ENCODE results near the gene SLC35F2.
A peak's percentile ranks its signal among the peaks of the same experiment; 100 is the strongest.
"Not testable (repeated sequence)": the region's sequence is repeated elsewhere in the genome, so short reads cannot be mapped to it uniquely, and the experiment has no call there.

SLC35F2 gene

GRCh38 chr11:107836851-107837250, 21.7 kb downstream of the SLC35F2 start:
- no peak for DNase-seq

- no peak for DNase-seq
Observed at GRCh38 chr11:107834995-107835394, 23.6 kb downstream of the SLC35F2 start.

DNA sequence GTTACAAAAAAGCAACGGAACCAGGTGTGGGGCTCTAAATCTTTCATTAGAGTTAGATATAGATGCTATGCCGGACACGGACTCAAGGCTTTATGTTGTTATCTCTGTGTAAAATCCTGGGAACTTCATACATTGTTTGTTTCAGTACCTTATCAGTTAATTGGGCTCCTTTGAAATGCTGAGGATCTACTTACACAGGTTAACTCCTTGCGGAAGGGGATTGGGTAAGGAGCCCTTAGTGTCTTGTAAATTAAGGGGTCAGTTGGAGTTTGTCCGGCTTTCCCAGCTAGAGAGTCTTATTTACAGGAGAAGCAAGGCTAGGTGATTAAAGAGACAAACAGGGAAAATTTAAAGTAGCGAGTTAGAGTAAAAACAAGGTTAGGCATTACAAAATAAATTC, 24.7 kb downstream of the SLC35F2 start:
- DNase-seq, result not testable (repeated sequence)

DNA sequence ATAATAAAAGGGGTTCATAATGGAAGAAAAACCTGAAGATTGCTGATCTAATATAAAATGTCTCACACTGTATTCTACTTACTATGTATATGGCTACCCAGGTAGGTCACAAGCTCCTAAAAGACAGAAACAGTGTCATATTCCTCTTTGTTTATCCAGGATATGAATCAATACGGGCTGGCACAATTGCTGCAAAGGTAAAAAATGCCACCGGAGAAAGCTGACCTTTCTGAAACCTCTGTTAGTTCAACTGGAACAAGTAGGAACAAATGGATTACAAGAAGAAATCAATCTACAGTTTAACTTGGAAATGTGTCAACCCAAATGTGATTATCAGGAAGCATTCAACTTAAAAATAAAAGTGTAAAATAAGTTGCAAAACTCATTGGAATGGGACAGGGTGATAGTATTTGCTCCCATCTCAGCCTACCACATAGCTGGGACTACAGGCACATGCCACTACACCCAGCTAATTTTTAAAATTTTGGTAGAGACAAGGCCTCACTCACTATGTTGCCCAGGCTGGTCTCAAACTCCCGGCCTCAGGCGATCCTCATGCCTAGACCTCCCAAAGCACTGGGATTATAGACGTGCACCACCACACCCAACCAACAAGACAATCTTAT, 27.6 kb downstream of the SLC35F2 start:
- no peak for DNase-seq

GRCh38 chr11:107827041-107827440, 31.5 kb downstream of the SLC35F2 start:
- no peak for DNase-seq

- DNase-seq, result no peak
Observed at GRCh38 chr11:107825875-107826274, 32.7 kb downstream of the SLC35F2 start.

DNA sequence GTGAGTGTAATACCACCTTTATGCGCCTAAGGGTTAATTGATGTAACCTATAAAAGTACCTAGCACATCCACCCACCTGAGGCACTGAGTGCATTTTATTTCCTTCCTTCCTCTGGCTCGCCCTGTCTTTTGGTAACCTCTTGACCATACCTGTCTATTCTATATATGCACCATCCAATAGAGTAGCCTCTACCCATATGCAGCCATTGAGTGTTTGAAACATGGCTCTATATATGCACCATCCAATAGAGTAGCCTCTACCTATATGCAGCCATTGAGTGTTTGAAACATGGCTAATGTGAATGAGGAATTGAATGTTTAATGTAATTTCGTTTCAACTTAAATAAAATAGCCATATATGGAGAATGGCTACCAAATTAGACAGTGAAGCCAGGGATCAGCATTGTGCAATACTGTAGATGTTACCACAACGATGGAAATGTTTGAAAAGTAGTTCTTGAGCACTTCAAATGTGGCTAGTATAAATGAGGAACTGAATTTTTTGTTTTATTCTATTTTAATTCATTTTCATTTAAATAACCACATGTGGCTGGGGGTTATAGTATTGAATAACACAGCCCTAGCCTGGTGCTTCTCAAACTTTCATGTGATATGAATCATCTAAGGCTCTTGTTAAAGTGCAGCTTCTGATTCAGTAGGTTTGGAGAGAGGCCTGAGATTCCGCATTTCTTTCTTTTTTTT, 33.8 kb downstream of the SLC35F2 start:
- no peak for DNase-seq

- no peak for DNase-seq
Observed at GRCh38 chr11:107821199-107821927, 37.2 kb downstream of the SLC35F2 start.

- DNase-seq, result no peak
Observed at GRCh38 chr11:107819361-107820014, 39.1 kb downstream of the SLC35F2 start.

- DNase-seq, result no peak
Observed at GRCh38 chr11:107818491-107818890, 40.1 kb downstream of the SLC35F2 start.

GRCh38 chr11:107816028-107816427, 42.6 kb downstream of the SLC35F2 start:
- DNase-seq, result no peak

DNA sequence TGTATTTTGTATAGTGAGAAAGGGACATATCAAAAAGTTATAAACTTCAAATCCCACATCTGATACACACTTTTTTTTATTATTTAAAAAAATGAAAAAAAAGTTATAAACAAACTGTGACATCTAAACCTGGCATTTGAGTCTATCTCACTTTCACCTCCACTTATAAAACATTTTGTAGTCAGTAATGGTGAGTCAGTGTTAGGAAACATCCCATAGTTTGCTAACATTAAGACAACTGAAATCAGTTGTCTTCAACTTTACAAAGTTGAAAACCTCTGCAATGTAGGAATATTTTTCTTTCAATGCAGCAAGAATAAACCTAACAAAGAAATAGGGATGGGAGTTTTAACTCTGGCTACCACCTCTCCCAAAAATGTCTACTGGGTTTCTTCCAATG, 47.7 kb downstream of the SLC35F2 start:
- no peak for DNase-seq

- no peak for DNase-seq
Observed at GRCh38 chr11:107808521-107808920, 50.1 kb downstream of the SLC35F2 start.

GRCh38 chr11:107804971-107805370, 53.6 kb downstream of the SLC35F2 start:
- DNase-seq, result no peak

- DNase-seq, result no peak
Observed at GRCh38 chr11:107804211-107804610, 54.4 kb downstream of the SLC35F2 start.

DNA sequence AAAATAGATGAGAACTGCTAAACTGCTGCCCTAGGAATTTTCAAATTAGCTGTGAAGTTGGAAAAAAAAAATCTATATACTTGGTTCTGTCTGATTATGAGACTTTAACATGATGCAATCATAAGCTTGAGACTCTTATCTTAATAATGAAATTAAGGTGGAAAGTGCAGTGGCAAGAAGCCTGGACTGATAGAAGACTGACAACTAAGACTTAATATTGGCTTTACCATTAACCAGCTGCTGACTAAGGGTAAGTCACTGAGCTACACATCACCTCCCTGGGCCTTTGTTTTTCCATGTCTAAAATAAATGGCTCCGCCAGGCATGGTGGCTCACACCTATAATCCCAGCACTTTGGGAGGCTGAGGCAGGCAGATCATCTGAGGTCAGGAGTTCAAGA, 56.9 kb downstream of the SLC35F2 start:
- DNase-seq, result no peak

DNA sequence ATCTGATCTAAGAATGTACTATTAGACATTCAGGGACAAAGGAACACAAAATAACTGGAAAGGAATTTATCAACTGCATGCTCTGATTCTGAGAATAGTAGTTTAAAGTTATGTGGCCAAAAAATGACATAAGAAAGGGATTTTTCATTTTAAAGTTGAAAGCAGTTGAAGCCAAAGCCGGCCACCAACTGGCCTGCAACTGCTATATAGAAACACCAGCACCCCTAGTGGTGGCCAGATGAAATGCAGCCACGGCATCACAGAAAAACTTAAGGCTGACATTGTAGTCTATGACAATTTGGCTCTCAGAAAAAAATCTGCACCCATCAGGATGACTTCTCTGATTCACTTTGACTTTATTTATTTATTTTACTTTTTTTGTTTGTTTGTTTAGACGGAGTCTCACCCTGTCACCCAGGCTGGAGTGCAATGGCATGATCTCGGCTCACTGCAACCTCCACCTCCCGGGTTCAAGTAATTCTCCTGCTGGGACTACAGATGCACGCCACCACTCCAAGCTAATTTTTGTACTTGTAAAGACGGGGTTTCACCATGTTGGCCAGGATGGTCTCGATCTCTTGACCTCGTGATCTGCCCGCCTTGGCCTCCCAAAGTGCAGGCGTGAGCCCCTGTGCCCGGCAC, 59.2 kb downstream of the SLC35F2 start:
- peak; percentile 51 for DNase-seq

DNA sequence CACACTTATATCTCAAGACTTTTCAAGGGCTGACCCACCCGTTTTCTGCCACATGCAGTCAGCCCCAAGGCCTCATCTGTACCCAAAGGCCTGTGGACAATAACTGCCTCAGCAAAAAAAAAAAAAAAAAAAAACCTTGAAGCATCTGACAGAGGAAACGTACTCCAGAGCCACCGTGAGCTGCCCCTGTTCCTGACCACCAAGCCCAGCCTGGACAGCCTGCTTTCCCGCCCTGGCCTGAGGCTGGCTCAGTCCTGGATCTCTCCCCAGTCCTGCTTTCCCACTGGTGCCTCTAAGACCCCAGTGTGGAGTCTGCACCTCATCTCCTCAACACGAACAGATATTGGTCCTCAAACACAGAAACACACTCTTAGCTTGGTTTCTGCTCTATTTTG, 66.5 kb downstream of the SLC35F2 start:
- no peak for DNase-seq

GRCh38 chr11:107791343-107792048, 67.1 kb downstream of the SLC35F2 start:
- no peak for DNase-seq

DNA sequence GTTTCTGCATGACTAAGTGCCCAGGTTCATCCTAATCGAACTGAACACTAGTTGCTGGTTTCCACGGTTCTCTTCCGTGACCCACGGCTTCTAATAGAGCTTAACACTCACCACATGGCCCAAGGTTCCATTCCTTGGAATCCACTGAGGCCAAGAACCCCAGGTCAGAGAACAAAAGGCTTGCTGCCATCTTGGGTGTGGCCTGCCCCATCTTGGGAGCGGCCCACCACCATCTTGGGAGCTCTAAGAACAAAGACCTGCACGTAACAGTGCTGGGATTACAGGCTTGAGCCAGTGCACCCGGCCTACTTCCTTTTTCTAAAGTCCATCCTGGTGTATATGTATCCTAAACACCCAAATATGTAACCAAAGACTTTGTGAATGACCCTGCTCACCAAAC, 68.8 kb downstream of the SLC35F2 start:
- no peak for DNase-seq

- no peak for DNase-seq
Observed at GRCh38 chr11:107787733-107788132, 70.9 kb downstream of the SLC35F2 start.

DNA sequence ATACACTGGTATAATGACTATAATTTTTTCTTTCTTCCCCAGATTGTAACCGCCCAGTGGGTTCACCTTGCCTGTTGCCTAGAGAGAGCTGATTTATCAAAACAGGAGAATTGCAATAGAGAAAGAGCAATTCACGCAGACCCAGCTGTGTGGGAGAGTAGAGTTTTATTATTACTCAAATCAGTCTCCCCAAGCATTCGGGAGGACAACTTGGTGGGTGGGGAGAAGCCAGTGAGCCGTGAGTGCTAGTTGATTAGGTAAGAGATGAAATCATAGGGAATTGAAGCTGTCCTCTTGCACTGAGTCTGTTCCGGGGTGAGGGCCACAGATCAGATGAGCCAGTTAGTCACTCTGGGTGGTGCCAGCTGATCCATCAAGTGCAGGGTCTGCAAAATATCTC, 73.2 kb downstream of the SLC35F2 start:
- no peak for DNase-seq

All from NCI-H146 (cell line).